ENCODE data around the gene CSDE1.
"Not testable (repeated sequence)": the region's sequence is repeated elsewhere in the genome, so short reads cannot be mapped to it uniquely, and the experiment has no call there.

- not testable (repeated sequence) for TF ChIP-seq CTCF (IDR thresholded peaks at IDR 0.05; ENCODE audit: insufficient read depth, low read length, poor library complexity, severe bottlenecking); EZH2phosphoT487 (conservative IDR thresholded peaks at IDR 0.05; ENCODE audit: low read length)
Observed at GRCh38 chr1:114753702-114754101, 4.1 kb downstream of the CSDE1 start.

All from SU-DHL-6 (cell line).